Keratinocyte (primary cell): Measurements from ENCODE around the gene ZNF423. TPM values are rescaled to one million over a fixed set of nuclear protein-coding genes. Genes with fewer than 3 reads are reported as not detected.

ENCODE experiments used
- DNase-seq: peaks from one replicate; pipeline ENCODE4 v3.0.0-alpha.2; 2011; ENCODE audit warnings: low read depth, missing footprints, low spot score
- FAIRE-seq: peaks from 2 replicates; lab custom pipeline; 2011; peaks lifted over from hg19 to GRCh38; lab: Jason Lieb, UNC
- H2AFZ ChIP-seq: 2 replicates; pipeline ENCODE4 v1.6.0; 2012; ENCODE audit warnings: low read length, control low read depth, inconsistent platforms; ENCODE audit not compliant: control insufficient read depth
- H3K27ac ChIP-seq: 2 replicates; pipeline ENCODE4 v1.5.1; 2011; ENCODE audit warnings: low read length; ENCODE audit not compliant: control insufficient read depth, insufficient read depth
- H3K27me3 ChIP-seq: 3 replicates; pipeline ENCODE4 v1.6.0; 2011; ENCODE audit warnings: low read length; ENCODE audit not compliant: control insufficient read depth, insufficient read depth; ENCODE audit errors: extremely low read depth
- H3K36me3 ChIP-seq, 2 experiments: 2 replicates in 1 of 2; 3 replicates in 1 of 2; pipeline ENCODE4 v1.5.1; 2011; ENCODE audit warnings: low read length in 2 of 2, mild to moderate bottlenecking in 1 of 2; ENCODE audit not compliant: control insufficient read depth in 2 of 2, insufficient read depth in 2 of 2; ENCODE audit errors: extremely low read depth in 1 of 2
- H3K4me1 ChIP-seq: 3 replicates; pipeline ENCODE4 v1.5.1; 2011; ENCODE audit warnings: low read length; ENCODE audit not compliant: control insufficient read depth, insufficient read depth; ENCODE audit errors: extremely low read depth
- H3K4me2 ChIP-seq: 3 replicates; pipeline ENCODE4 v1.6.0; 2011; ENCODE audit warnings: low read depth, low read length; ENCODE audit not compliant: control insufficient read depth, insufficient read depth; ENCODE audit errors: extremely low read depth
- H3K4me3 ChIP-seq, 3 experiments: fragments of 200-600 bp in 1 of 3; sonication (generic) in 1 of 3; 2 replicates in 2 of 3; 3 replicates in 1 of 3; pipeline ENCODE4 v1.5.1; 2011 to 2016; ENCODE audit warnings: low read length in 3 of 3, mild to moderate bottlenecking in 3 of 3, control low read depth in 2 of 3, inconsistent platforms in 1 of 3, low read depth in 1 of 3, mixed read lengths in 1 of 3, mixed run types in 1 of 3, moderate library complexity in 1 of 3; ENCODE audit not compliant: control insufficient read depth in 2 of 3, insufficient read depth in 2 of 3; ENCODE audit errors: extremely low read depth in 1 of 3
- H3K79me2 ChIP-seq: 2 replicates; pipeline ENCODE4 v1.6.0; 2012; ENCODE audit warnings: low read length; ENCODE audit not compliant: control insufficient read depth, insufficient read depth
- H3K9ac ChIP-seq: 3 replicates; pipeline ENCODE4 v1.6.0; 2011; ENCODE audit warnings: low read length; ENCODE audit not compliant: control insufficient read depth, insufficient read depth; ENCODE audit errors: extremely low read depth
- H3K9me1 ChIP-seq: 3 replicates; pipeline ENCODE4 v1.6.0; 2011; ENCODE audit warnings: low read length; ENCODE audit not compliant: control insufficient read depth, insufficient read depth; ENCODE audit errors: extremely low read depth
- H3K9me3 ChIP-seq: 2 replicates; pipeline ENCODE4 v1.5.1; 2012; ENCODE audit warnings: low read depth, low read length; ENCODE audit not compliant: control insufficient read depth
- H4K20me1 ChIP-seq: 3 replicates; pipeline ENCODE4 v1.6.0; 2011; ENCODE audit warnings: low read length; ENCODE audit not compliant: control insufficient read depth, insufficient read depth; ENCODE audit errors: extremely low read depth
- CTCF ChIP-seq, 3 experiments: IDR thresholded peaks in 1 of 3; conservative IDR thresholded peaks in 1 of 3; optimal IDR thresholded peaks in 1 of 3; 2 replicates in 2 of 3; 3 replicates in 1 of 3; pipeline versions ENCODE3 to v1.5.1; 2011; ENCODE audit warnings: low read length in 3 of 3, mild to moderate bottlenecking in 3 of 3, moderate library complexity in 2 of 3, control low read depth in 1 of 3, inconsistent platforms in 1 of 3; ENCODE audit not compliant: insufficient read depth in 2 of 3; ENCODE audit errors: extremely low read depth in 1 of 3
- EZH2 ChIP-seq: IDR thresholded peaks from one replicate; pipeline ENCODE4 v1.6.1; 2012; ENCODE audit warnings: inconsistent platforms, mild to moderate bottlenecking, low read length, moderate library complexity
- dilution Hi-C: fragments of 300-500 bp; cut with MboI; formaldehyde crosslinking; loops from one replicate; pipeline ENCODE4 v1.7.0; 2020; ENCODE audit warnings: low sequenced_read_pairs; ENCODE audit not compliant: extremely low pct_ligation_motif_present
- polyA plus RNA-seq, 5 experiments: library from polyadenylated mRNA; depleted of rRNA in 3 of 5; stranded (reverse) in 3 of 5; stranded (forward) in 1 of 5; unstranded in 1 of 5; fragments of >200 nt; gene quantifications; 1 replicate in 1 of 5; 2 replicates in 3 of 5; 3 replicates in 1 of 5; pipeline versions ENCODE4 v1.2.1 to v1.2.3, GENCODE V29; 2011 to 2012; ENCODE audit warnings: missing spikeins in 2 of 5, low read depth in 1 of 5, low replicate concordance in 1 of 5

ZNF423 gene
- polyA plus RNA-seq, 1 donor (not counting 4 experiments of a cell fraction or from before 2014, with no cell fraction given), result 0.05 TPM

- Histone ChIP-seq H3K4me3 (no peak overlapping the region), H3K27ac (no peak overlapping the region)
- no peak for FAIRE-seq
Measured at GRCh38 chr16:49837688-49838410, 18.1 kb downstream of the ZNF423 start.

GRCh38 chr16:49836668-49837067, 19.2 kb downstream of the ZNF423 start:
- H3K9me3 ChIP-seq, result no peaks in the 10 kb centered on the region
- no peaks in the 10 kb centered on the region for H3K79me2 ChIP-seq
- H4K20me1 ChIP-seq, result no peaks in the 10 kb centered on the region
- H3K9me1 ChIP-seq, result no peaks in the 10 kb centered on the region
- dilution Hi-C loops, result no loop called here
- no peaks in the 10 kb centered on the region for H3K4me1 ChIP-seq
- H3K27me3 ChIP-seq, result peaks cover 32% of the 10 kb centered on the region
- no peak overlapping the region for H2AFZ ChIP-seq
- no peak overlapping the region for H3K4me3 ChIP-seq
- no peak for TF ChIP-seq CTCF (optimal IDR thresholded peaks at IDR 0.05 in 1 of 3, IDR thresholded peaks at IDR 0.05 in 1 of 3, conservative IDR thresholded peaks at IDR 0.05 in 1 of 3; ENCODE audit: extremely low read depth in 1 of 3, insufficient read depth in 2 of 3, low read length in 3 of 3)
- no peak for TF ChIP-seq EZH2
- DNase-seq, result no peak
- no peaks in the 10 kb centered on the region for H3K36me3 ChIP-seq
- no peak overlapping the region for H3K4me2 ChIP-seq
- no peak overlapping the region for H3K9ac ChIP-seq
- H3K27ac ChIP-seq, result no peak overlapping the region
- no peak for FAIRE-seq

More at GRCh38 chr16:49837688-49838410, 18.1 kb downstream of the ZNF423 start:
- no peak overlapping the region for H2AFZ ChIP-seq
- no peaks in the 10 kb centered on the region for H3K9me1 ChIP-seq
- dilution Hi-C loops, result no loop called here
- no peak overlapping the region for H3K9ac ChIP-seq
- peaks cover 32% of the 10 kb centered on the region for H3K27me3 ChIP-seq
- H3K4me1 ChIP-seq, result no peaks in the 10 kb centered on the region
- no peak overlapping the region for H3K4me2 ChIP-seq
- DNase-seq, result no peak
- no peaks in the 10 kb centered on the region for H3K9me3 ChIP-seq
- H3K79me2 ChIP-seq, result no peaks in the 10 kb centered on the region
- H4K20me1 ChIP-seq, result no peaks in the 10 kb centered on the region
- H3K36me3 ChIP-seq, result no peaks in the 10 kb centered on the region
- TF ChIP-seq EZH2 (no peak), CTCF (optimal IDR thresholded peaks at IDR 0.05 in 1 of 3, IDR thresholded peaks at IDR 0.05 in 1 of 3, conservative IDR thresholded peaks at IDR 0.05 in 1 of 3; ENCODE audit: extremely low read depth in 1 of 3, insufficient read depth in 2 of 3, low read length in 3 of 3) (no peak)
